C4-2B (cell line): ENCODE measurements around the gene MBNL3.
"Not testable (repeated sequence)": the region's sequence is repeated elsewhere in the genome, so short reads cannot be mapped to it uniquely, and the experiment has no call there.

Source experiments
- ZFX ChIP-seq: fragments of 450-650 bp; IDR thresholded peaks from 2 replicates; pipeline ENCODE4 v1.6.1; 2017
- TF ChIP-seq, protein P1 (sequence below): fragments of 450-650 bp; conservative IDR thresholded peaks from 2 replicates; pipeline ENCODE4 v1.5.1; 2017; ENCODE audit warnings: mild to moderate bottlenecking

DNA sequence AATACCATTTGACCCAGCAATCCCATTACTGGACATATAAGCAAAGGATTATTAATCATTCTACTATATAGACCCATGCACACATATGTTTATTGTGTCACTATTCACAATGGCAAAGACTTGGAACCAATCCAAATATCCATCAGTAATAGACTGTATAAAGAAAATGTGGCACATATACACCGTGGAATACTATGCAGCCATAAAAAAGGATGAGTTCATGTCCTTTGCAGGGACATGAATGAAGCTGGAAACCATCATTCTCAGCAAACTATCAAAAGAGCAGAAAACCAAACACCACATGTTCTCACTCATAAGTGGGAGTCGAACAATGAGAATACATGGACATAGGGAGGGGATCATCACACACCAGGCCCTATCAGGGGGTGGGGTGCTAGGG is 161.9 kb downstream of the MBNL3 start:
- TF ChIP-seq, protein P1, sequence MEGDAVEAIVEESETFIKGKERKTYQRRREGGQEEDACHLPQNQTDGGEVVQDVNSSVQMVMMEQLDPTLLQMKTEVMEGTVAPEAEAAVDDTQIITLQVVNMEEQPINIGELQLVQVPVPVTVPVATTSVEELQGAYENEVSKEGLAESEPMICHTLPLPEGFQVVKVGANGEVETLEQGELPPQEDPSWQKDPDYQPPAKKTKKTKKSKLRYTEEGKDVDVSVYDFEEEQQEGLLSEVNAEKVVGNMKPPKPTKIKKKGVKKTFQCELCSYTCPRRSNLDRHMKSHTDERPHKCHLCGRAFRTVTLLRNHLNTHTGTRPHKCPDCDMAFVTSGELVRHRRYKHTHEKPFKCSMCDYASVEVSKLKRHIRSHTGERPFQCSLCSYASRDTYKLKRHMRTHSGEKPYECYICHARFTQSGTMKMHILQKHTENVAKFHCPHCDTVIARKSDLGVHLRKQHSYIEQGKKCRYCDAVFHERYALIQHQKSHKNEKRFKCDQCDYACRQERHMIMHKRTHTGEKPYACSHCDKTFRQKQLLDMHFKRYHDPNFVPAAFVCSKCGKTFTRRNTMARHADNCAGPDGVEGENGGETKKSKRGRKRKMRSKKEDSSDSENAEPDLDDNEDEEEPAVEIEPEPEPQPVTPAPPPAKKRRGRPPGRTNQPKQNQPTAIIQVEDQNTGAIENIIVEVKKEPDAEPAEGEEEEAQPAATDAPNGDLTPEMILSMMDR = not testable (repeated sequence)
- not testable (repeated sequence) for TF ChIP-seq ZFX
